Endothelial cell of hepatic sinusoid (primary cell): ENCODE measurements around the gene TRH.
"Not testable (repeated sequence)": the region's sequence is repeated elsewhere in the genome, so short reads cannot be mapped to it uniquely, and the experiment has no call there.

Source experiments
- in situ Hi-C: cut with HindIII; loops from 2 replicates; pipeline ENCODE4 v1.10.0; 2017; ENCODE audit warnings: low sequenced_read_pairs

Gene TRH

GRCh38 chr3:130002666-130003598 is 28.4 kb downstream of the TRH start:
- in situ Hi-C loops: not testable (repeated sequence)

- in situ Hi-C loops: no loop called here
Measured at GRCh38 chr3:130010556-130010955, 36.0 kb downstream of the TRH start.

GRCh38 chr3:130012108-130012507 is 37.6 kb downstream of the TRH start:
- in situ Hi-C loops: not testable (repeated sequence)

GRCh38 chr3:130013246-130013645 is 38.7 kb downstream of the TRH start:
- in situ Hi-C loops: not testable (repeated sequence)

GRCh38 chr3:130014526-130014925 is 40.0 kb downstream of the TRH start:
- in situ Hi-C loops: no loop called here

- in situ Hi-C loops: not testable (repeated sequence)
Measured at GRCh38 chr3:130017661-130018060, 43.1 kb downstream of the TRH start.

GRCh38 chr3:130026146-130026829 is 51.8 kb downstream of the TRH start:
- in situ Hi-C loops: not testable (repeated sequence)

- in situ Hi-C loops: not testable (repeated sequence)
Measured at GRCh38 chr3:130027437-130027836, 52.9 kb downstream of the TRH start.
